ENCODE results near the gene FN3K.

The FN3K gene

DNA sequence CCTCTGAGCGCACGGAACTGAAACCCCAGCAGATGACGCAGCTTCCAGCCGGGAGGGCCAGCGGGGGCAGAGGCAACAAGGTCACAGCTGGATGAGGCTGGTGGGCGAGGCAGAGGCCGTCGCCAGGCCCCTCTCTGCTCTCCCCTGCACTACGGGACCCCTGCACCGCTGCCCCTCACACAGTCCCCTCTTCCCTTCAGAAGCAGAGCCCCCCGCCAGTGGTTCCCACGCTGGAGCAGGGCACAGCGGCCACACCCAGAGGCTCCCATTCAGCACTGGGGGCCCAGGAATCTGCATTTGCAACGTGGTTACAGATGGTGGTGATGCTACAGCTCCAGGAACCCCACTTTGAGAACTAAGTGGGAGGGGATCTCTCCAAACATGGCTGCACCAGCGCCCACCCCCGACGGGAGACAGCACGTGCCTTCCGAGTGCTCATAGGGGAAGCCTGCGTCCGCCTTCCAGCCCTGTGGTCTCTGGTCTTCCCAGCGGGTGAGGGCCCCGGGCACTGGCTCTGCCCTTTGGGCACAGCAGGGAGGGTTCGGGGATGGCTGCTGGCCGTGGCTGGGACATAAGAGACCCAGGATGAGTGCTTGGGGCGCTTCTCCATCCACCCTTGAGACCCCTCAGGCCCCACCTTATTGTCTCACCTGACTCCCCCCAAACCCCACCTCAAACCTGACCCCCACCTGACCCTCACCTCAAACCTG, 32.2 kb upstream of the FN3K start:
- DNase-seq (ENCODE audit: extremely low spot score, insufficient read length, low read depth) (no peak), FAIRE-seq (no peak)

- FAIRE-seq, result no peak
- no peak for DNase-seq (ENCODE audit: extremely low spot score, insufficient read length, low read depth)
Measured at GRCh38 chr17:82703935-82704865, 31.2 kb upstream of the FN3K start.

- FAIRE-seq (no peak), DNase-seq (ENCODE audit: extremely low spot score, insufficient read length, low read depth) (no peak)
Measured at GRCh38 chr17:82704886-82705285, 30.5 kb upstream of the FN3K start.

DNA sequence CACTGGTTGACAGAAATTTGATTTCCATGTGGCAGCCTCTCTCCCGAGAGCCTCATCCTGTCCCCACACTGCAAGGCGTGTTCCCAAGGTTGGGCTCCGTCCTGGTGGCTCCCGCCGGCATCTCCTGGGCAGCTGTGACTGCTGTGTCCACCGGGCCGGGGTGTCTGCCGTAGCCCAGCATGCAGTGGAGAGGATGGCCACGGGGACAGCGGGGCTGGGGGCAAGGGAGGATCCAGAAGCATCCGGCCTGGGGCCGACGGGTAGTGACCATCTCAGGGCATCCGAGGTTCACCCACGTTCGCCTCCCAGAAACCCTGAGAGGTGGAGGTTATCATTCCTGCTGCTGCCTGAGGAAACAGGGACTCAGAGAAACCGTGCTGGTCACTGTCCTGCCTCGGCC, 29.7 kb upstream of the FN3K start:
- FAIRE-seq (no peak), DNase-seq (ENCODE audit: extremely low spot score, insufficient read length, low read depth) (no peak)

GRCh38 chr17:82709024-82709675, 26.3 kb upstream of the FN3K start:
- DNase-seq (ENCODE audit: extremely low spot score, insufficient read length, low read depth), result no peak
- no peak for FAIRE-seq

DNA sequence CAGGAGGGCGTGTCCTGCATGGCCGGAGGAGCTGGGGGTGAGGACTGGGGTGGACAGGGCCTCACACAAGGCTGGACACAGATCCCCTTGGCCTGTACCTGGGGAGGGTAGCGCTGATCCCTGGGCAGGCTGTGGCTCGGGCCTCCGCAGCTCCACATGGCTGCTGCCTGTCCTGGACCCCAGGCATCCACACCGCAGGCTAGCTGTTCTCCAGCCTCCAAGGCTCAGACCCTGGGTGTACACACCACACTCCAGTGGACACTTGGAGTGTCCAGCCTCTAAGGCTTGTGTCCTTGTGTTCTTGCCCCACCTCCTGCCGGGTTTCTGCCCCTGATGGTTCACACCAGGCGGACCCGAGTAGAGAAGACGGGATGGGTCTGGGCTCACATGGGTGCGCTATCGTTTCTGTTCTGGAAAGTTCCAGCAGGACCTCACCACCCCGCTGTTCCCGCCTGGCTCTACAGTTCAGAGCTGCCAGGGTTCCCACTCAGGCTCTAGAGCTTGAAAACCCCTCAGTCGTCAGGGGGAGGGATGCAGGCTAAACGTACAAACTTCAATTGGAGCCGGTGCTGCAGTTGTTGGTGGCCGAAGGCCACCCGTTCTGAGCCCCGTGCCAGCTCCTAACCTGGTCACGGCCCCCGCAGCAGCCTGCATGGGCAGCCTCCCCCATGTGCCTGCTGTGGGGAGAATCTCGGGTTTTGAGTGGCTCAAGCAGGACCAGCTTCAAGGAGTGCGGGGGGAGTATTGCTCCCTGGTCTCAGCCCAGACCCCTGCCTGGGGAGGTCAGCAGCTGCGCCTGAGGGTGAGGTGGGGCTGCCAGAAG, 25.5 kb upstream of the FN3K start:
- DNase-seq (ENCODE audit: extremely low spot score, insufficient read length, low read depth) (no peak), FAIRE-seq (no peak)

DNA sequence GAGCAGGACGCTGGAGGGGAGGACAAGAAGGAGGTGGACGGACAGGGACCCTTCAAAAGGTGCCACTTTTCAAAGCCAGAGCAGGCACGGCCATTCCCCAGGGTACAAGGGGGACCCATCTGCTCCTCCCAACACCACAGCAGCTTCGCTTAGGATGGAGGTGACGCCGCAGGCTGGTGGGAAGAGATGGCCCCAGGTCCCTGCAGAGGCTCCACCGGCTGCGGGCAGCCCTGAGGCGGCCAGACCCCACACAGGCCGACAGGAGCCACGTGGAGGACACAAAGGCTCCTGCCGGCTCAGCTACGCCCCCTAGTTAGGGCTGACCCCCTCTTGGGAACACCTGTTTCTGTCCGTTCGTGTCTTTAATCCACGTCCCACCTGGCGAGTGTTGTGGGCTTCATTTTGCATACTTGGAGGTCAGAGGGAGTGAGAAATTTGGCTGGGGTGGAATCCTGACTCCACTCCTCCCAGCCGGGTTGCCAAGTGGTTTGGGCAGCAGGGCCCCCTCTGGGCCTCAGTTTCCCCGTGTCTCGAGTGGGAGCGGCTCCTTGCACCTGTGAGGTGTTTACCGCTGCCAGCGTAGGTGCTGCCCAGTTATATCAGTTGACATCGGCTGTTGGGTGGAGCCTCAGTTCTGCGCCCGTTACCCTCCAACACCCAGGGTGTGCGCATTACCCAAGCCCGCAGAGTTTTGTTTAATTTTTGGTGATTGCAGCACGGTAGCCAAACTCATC, 24.7 kb upstream of the FN3K start:
- FAIRE-seq, result no peak
- DNase-seq (ENCODE audit: extremely low spot score, insufficient read length, low read depth), result no peak

DNA sequence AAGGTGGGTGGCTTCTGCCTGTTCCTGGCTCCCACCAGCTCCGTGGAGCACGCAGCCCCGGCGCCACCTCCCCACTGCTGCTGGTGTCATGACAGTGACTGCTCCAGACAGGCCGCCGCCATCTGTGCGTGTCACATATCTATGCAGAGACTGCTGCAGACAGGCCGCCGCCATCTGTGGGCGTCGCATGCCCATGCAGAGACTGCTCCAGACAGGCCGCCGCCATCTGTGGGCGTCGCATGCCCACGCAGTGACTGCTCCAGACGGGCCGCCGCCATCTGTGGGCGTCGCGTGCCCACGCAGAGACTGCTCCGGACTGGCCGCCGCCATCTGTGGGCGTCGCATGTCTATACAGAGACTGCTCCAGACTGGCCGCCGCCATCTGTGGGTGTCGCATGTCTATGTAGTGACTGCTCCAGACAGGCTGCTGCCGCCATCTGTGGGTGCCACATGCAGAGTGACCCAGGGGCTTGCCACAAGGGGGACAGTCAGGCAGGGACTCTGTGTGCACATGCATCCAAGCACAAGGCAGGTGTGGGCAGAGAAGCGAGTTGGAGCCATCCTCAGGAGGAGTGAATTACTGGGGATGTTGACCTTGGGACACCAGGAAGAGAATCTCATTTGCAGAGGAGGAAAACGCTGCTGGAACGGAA, 22.2 kb upstream of the FN3K start:
- DNase-seq (ENCODE audit: extremely low spot score, insufficient read length, low read depth) (no peak), FAIRE-seq (no peak)

GRCh38 chr17:82716203-82717010, 19.0 kb upstream of the FN3K start, which contains the start of gene FN3KRP:
Gene FN3KRP (plus strand): TSS chr17:82716706. CDS start chr17:82716756, 50 bp downstream.
- DNase-seq (ENCODE audit: extremely low spot score, insufficient read length, low read depth), result peak; percentile 96

DNA sequence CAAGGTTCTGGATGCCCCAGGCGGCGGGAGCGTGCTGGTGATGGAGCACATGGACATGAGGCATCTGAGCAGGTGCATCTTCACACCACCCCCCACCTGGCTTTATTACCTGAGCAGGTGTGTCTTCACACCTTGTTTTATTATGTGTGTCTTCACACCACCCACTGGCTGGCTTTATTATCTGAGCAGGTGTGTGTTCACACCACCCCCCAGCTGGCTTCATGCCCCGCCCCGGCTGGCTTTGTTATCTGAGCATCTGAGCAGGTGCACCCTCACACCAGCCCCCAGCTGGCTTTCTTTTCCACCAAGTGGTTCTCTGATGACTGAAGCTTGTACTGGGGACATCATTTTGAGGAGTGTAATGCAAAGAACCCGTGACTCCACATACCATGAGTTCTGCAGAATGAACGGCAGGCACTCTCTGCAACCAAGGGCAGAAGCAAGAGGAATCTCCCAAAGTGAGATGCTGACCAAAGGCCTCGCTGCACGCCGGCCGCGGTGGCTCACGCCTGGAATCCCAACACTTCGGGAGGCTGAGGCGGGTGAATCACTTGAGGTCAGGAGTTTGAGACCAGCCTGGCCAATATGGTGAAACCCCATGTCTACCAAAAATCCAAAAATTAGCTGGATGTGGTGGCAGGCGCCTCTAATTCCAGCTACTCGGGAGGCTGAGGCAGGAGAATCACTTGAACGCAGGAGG, 16.3 kb upstream of the FN3K start:
- FAIRE-seq (no peak), DNase-seq (ENCODE audit: extremely low spot score, insufficient read length, low read depth) (no peak)

More at GRCh38 chr17:82716203-82717010, 19.0 kb upstream of the FN3K start, which contains the start of gene FN3KRP:
- FAIRE-seq, result peak; percentile 26

- FAIRE-seq (no peak), DNase-seq (ENCODE audit: extremely low spot score, insufficient read length, low read depth) (no peak)
Measured at GRCh38 chr17:82720204-82720603, 15.2 kb upstream of the FN3K start.

GRCh38 chr17:82722341-82723013, 12.9 kb upstream of the FN3K start:
- DNase-seq (ENCODE audit: extremely low spot score, insufficient read length, low read depth), result no peak
- FAIRE-seq, result no peak

DNA sequence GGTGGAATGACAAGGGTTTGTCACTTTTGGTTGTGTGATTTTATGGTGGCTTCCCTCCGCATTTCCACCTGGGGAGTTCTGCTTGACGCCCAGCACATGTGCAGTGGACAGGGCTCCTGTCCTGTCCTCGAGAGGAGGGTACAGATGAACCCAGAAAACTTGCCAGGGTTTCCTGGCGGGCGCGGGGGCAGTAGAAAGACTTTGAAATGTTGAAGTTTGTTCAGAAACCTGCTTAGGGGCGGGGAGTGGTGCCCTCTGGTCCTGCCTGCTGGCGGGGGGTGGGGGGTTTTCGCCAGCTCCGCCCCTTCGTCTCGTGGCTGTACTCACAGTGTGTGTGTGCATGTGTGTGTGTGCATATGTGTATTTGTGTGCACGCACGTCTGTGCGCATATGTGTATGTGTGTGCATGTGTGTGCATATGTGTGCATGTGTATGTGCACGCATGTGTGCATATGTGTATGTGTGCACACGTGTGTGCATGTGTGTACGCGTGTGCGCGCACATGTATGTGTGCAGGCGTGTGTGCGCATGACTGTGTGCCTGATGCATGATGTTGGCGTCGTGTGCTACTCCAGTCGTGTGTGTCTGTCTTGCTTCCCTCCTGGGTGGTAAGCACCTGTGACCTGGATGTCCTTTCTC, 12.1 kb upstream of the FN3K start:
- DNase-seq (ENCODE audit: extremely low spot score, insufficient read length, low read depth), result no peak
- no peak for FAIRE-seq

- no peak for DNase-seq (ENCODE audit: extremely low spot score, insufficient read length, low read depth)
- no peak for FAIRE-seq
Measured at GRCh38 chr17:82726427-82726826, 9.0 kb upstream of the FN3K start.

DNA sequence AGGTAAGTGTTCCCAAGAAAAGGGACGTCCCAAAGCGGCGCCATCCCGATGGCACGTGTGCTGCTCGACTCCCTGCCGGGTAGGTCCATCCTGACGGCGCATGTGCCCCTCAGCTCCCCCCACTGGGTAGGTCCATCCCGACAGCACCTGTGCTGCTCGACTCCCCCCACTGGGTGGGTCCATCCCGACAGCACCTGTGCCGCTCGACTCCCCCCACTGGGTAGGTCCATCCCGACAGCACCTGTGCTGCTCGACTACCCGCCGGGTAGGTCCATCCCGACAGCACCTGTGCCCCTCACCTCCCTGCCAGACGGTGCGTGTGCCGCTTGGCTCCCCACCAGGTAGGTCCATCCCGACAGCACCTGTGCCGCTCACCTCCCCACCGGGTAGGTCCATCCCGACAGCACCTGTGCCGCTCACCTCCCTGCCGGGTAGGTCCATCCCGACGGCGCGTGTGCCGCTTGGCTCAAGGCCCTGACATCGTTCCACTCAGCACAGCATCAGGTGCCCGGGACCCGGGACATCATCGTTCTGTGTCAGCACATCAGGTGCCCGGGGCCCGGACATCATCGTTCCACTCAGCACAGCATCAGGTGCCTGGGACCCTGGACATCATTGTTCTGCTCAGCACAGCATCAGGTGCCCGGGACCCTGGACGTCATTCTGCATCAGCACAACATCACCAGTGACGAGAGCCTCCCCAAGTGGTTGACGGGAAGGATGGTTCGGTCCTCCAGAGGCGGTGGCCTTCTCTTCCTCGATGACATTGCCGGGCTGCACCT, 5.7 kb upstream of the FN3K start:
- FAIRE-seq, result no peak

More for the DNA sequence above, 5.7 kb upstream of the FN3K start:
- DNase-seq (ENCODE audit: extremely low spot score, insufficient read length, low read depth), result no peak
